Panc1 (cell line): ENCODE results near the gene PLEKHO1.

Experiments
- TF ChIP-seq, protein P1 (sequence below): fragments of 450-650 bp; IDR thresholded peaks from 2 replicates; pipeline ENCODE4 v1.5.1; 2017; ENCODE audit warnings: mild to moderate bottlenecking
- TF ChIP-seq, protein P2 (sequence below), 2 experiments: IDR thresholded peaks; 2 replicates each; pipeline ENCODE4 v1.6.1; 2011 to 2012; ENCODE audit warnings: low read depth in 2 of 2, control low read depth in 1 of 2, low read length in 1 of 2, mild to moderate bottlenecking in 1 of 2, moderate library complexity in 1 of 2; ENCODE audit not compliant: insufficient read depth in 1 of 2

DNA sequence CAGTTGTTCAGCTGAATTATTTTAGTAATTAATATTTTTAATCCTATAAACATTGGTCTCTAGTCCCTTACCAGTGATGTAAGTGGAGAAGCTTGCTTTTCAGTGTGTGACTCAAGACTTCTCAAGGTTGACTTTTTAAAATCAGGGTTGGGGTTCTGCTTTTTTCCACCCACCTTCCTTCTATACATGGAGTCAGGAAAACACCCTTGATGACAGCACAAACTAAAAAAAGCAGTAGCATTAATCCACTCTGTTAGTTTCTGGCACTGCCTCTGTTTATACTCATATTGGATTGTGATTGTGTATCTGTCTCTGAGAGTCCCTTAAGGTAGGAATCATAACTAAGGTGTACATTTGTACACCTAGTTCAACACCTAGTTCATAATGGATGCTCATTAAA is 8.3 kb upstream of the PLEKHO1 start:
- TF ChIP-seq, protein P1, sequence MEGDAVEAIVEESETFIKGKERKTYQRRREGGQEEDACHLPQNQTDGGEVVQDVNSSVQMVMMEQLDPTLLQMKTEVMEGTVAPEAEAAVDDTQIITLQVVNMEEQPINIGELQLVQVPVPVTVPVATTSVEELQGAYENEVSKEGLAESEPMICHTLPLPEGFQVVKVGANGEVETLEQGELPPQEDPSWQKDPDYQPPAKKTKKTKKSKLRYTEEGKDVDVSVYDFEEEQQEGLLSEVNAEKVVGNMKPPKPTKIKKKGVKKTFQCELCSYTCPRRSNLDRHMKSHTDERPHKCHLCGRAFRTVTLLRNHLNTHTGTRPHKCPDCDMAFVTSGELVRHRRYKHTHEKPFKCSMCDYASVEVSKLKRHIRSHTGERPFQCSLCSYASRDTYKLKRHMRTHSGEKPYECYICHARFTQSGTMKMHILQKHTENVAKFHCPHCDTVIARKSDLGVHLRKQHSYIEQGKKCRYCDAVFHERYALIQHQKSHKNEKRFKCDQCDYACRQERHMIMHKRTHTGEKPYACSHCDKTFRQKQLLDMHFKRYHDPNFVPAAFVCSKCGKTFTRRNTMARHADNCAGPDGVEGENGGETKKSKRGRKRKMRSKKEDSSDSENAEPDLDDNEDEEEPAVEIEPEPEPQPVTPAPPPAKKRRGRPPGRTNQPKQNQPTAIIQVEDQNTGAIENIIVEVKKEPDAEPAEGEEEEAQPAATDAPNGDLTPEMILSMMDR, result no peak
- TF ChIP-seq, protein P2, sequence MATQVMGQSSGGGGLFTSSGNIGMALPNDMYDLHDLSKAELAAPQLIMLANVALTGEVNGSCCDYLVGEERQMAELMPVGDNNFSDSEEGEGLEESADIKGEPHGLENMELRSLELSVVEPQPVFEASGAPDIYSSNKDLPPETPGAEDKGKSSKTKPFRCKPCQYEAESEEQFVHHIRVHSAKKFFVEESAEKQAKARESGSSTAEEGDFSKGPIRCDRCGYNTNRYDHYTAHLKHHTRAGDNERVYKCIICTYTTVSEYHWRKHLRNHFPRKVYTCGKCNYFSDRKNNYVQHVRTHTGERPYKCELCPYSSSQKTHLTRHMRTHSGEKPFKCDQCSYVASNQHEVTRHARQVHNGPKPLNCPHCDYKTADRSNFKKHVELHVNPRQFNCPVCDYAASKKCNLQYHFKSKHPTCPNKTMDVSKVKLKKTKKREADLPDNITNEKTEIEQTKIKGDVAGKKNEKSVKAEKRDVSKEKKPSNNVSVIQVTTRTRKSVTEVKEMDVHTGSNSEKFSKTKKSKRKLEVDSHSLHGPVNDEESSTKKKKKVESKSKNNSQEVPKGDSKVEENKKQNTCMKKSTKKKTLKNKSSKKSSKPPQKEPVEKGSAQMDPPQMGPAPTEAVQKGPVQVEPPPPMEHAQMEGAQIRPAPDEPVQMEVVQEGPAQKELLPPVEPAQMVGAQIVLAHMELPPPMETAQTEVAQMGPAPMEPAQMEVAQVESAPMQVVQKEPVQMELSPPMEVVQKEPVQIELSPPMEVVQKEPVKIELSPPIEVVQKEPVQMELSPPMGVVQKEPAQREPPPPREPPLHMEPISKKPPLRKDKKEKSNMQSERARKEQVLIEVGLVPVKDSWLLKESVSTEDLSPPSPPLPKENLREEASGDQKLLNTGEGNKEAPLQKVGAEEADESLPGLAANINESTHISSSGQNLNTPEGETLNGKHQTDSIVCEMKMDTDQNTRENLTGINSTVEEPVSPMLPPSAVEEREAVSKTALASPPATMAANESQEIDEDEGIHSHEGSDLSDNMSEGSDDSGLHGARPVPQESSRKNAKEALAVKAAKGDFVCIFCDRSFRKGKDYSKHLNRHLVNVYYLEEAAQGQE (IDR thresholded peaks at IDR 0.05; ENCODE audit: insufficient read depth in 1 of 2, low read depth in 2 of 2, low read length in 1 of 2), result no peak
